Renal cortex interstitium (tissue), 11 donors: ENCODE measurements around the gene IRF9. TPM values are rescaled to one million over a fixed set of nuclear protein-coding genes. Genes with fewer than 3 reads are reported as not detected.
A peak's percentile ranks its signal among the peaks of the same experiment; 100 is the strongest.
"Not testable (repeated sequence)": the region's sequence is repeated elsewhere in the genome, so short reads cannot be mapped to it uniquely, and the experiment has no call there.

Source experiments
- DNase-seq, 11 donors: peaks; one replicate each; pipeline ENCODE4 v3.0.0-alpha.2; 2013; ENCODE audit warnings: low read depth in 9 of 11, low spot score in 4 of 11; ENCODE audit errors: extremely low read depth in 1 of 11
- polyA plus RNA-seq, 3 donors: library from polyadenylated mRNA; unstranded; fragments of 120-200 nt; gene quantifications; one replicate each; pipeline ENCODE4 v1.2.1, GENCODE V29; 2013; ENCODE audit not compliant: insufficient read length in 3 of 3

IRF9 gene
- polyA plus RNA-seq, 3 donors, result 56.3 to 66.1 (median 58.3) TPM

DNA sequence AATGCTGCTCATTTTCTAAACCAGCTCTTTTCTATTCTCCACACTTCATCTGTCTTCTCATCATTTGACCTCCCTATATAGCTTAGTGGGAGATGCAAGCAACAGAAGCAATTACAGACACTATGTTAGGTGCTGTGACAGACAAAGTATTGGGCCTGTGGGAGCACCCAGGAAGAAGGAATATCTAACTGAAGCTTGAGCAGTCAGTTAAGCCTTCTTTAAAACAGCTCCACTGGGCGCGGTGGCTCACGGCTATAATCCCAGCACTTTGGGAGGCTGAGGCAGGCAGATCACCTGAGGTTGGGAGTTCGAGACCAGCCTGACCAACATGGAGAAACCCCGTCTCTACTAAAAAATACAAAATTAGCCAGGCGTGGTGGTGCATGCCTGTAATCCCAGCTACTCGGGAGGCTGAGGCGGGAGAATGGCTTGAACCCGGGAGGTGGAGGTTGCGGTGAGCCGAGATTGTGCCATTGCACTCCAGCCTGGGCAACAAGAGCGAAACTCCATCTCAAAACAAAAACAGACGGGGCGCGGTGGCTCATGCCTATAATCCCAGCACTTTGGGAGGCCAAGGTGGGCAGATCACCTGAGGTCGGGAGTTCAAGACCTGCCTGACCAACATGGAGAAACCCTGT, 42.3 kb downstream of the IRF9 start:
- not testable (repeated sequence) for DNase-seq

DNA sequence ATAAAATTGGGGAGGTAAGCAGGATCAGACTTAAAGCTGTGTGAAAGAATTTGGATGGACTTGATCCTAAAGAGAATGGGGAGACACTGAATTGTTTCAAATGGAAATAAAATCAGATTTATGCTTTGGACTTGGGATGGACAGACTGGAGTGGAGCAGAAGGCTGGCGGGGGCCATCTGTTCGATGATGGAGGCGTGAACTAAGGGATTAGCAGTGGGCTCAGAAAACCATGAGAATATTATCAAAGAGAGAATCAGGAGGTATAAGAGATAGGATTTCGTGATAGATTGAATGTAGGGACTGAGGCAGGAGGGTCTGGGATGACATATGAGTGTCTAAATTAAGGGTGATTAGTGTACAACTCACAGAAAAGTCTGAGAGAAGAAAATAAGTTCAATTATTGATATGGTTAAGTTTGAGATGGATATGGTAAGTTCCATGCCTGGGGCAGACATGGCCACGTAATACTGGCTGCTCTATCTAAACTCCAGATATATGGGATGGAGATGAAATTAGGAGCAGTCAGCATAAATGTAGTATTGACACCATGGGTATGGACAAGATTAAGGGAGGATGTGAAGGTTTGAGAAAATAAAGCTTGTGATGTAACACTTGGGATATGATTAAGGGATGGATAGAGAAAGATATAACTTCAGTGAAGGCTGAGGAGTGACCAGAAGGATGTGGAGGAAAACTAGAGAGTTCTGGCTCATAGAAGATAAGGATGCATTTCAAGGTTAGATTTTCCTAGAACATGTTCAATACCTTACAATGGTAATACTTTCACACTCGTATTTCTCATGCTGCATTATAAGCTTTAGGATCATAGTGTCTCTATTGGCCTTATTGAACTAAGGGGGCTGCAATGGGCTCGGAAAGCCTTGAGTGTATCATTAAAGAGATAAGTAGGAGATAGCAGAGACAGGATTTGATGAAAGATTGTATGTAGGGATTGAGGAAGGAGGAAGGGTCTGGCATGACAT, 43.4 kb downstream of the IRF9 start:
- DNase-seq, result no peak

DNA sequence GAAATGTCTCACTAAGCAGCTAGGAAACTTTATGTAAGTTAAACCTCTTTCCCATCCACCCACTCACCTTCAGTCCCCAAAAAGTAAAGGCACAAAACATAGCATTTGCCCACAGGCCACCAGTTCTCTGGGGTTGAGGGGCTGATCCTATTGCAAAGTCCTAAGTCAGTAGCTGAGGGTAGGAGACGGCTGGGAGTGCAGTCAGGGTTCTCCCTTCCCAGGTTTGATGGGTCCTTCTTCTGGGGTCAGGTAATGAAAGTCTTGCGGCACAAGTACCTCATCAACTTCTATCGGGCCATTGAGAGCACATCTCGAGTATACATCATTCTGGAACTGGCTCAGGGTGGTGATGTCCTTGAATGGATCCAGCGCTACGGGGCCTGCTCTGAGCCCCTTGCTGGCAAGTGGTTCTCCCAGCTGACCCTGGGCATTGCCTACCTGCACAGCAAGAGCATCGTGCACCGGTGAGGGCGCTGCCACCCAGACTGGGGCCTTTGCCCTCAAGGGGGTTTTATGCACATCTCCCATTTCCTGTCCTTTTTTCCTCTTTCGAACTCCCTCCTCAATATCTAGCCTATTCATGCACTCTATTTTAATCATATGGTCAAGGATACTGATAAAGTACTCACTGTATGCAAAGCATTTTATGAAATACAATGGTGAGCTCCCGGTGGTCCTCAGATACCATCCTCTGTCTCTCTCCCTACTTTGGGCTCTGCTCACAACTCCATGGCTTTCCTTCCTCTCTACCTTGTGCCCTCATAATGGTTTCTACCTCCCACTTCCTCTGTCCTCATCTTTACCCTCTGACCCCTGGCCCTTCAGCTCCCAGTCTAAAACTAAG, 45.4 kb downstream of the IRF9 start:
- no peak for DNase-seq

DNA sequence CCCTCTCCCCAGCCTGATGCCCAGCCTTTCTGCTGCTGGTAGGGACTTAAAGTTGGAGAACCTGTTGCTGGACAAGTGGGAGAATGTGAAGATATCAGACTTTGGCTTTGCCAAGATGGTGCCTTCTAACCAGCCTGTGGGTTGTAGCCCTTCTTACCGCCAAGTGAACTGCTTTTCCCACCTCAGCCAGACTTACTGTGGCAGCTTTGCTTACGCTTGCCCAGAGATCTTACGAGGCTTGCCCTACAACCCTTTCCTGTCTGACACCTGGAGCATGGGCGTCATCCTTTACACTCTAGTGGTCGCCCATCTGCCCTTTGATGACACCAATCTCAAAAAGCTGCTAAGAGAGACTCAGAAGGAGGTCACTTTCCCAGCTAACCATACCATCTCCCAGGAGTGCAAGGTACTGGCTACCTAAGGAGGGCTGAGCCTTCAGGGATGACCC, 46.1 kb downstream of the IRF9 start:
- no peak for DNase-seq

DNA sequence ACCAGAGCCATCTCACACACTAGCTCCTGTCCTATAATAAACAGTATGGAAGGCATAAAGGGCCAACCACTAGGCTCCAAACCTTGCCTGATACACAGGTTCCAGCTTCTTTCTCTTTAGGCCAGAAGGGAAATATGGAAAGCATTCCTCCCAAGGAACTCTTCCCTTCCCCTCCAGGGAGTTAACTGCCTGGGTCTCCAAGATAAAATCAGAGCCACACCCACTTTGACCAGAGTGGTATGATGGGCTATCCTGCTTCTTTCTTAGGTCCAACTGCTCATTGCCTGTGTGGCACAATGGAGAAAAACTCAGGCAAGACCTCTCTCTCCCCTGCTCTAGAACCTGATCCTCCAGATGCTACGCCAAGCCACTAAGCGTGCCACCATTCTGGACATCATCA, 46.6 kb downstream of the IRF9 start:
- no peak for DNase-seq

DNA sequence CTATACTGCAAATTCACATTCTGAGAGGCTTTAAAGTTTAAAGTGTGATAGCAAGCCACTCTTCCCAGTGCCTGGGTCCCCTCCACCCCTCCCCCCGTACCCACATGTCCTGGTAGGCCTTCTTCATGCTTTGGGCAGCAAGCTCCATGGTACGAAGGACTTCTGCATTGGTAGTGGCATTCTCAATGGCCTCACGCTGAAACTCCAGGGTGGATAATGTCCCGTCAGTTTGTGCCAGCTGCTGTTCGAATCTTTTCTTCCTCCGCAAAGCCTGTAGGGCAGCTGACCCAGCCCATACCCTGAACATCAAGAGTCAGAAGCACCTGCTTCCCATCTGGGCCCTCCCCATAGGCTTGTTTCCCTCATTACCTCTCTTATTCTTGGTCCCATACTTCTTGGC, 50.2 kb downstream of the IRF9 start:
- no peak for DNase-seq

DNA sequence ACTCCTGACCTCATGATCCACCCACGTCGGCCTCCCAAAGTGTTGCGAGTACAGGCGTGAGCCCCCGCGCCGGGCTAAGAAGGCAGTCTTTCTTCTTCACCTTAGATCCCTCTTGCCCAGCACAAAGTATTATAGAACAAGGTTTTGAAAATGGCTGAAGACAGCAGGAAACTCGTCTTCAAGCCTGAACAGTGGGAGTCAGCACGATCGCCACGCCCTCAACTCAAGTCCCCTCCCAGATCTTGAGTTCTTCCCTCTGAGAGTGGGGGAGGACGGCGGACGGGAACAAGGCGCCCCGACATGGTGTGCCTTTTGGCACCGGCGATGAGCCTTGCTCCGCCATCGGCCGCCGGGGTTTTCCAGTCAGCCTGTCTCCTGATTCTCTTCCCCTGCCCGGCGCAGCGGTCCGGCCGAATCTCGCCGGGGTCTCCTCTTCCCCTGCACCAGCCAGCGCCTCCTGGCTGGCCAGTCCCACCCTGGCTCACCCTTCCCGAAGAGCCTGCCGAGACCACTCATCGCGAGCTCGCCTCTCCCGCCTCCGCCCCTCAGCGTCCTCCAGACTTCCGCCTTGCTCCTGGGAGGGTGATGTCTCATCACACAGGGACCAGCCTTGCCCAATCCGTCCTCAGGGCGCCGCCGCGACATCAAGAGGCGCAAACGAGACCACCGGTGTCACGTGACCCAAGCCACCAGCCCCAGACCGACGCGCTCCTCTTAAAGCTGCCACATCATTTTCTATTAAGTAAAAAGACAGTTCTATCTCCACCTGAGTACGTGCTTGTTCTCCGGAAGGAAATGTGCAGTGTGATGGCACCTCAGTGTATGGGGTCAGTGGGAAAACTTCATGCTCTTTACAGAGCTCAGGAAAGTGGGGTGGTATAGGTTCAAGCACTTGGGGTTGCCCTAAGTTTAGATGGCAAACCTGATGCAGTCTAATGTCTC, 52.1 kb downstream of the IRF9 start, which contains the start of gene CHMP4A:
Gene CHMP4A (minus strand): TSS at position 565 of the 942 bp plus-strand sequence. CDS start 49 bp downstream, at position 516.
- peak; percentile 87 to 97 (median 94) for DNase-seq

DNA sequence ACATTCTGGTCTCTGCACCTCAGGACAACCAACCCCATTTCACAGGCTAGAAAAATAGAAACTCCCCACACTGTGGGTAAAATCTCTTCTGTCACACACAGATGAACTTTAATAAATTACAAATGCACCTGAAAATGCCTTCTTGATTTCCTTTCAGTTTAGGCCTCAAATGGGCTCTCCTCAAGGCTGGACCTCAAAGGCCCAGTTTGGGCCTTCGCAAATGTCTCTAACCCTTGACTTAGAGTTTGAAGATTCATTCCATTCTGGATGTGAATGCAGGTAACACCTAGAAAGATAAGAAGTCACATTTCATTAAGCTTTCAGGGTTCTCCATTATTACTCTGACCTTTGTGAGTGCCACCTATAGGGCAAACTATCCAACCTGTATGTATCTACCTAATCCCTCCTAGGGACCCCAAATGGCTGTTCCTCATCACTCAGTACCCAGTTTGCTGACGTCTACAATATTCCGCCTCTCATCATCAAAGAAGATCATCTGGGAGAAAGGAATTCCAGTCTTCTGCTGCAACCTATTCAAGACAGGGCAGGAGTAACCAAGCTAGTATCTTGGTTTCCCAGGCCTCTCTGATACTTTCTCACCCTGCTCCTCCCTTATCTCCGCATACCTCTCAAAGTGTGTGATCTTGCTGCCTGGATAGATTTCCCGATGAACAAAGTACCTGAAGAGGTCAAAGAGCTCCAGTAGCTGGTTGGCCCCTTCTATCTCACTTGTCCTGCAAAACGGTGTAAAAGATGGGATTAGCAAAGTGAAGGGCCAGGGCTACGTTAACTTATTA, 53.0 kb downstream of the IRF9 start:
- no peak for DNase-seq

DNA sequence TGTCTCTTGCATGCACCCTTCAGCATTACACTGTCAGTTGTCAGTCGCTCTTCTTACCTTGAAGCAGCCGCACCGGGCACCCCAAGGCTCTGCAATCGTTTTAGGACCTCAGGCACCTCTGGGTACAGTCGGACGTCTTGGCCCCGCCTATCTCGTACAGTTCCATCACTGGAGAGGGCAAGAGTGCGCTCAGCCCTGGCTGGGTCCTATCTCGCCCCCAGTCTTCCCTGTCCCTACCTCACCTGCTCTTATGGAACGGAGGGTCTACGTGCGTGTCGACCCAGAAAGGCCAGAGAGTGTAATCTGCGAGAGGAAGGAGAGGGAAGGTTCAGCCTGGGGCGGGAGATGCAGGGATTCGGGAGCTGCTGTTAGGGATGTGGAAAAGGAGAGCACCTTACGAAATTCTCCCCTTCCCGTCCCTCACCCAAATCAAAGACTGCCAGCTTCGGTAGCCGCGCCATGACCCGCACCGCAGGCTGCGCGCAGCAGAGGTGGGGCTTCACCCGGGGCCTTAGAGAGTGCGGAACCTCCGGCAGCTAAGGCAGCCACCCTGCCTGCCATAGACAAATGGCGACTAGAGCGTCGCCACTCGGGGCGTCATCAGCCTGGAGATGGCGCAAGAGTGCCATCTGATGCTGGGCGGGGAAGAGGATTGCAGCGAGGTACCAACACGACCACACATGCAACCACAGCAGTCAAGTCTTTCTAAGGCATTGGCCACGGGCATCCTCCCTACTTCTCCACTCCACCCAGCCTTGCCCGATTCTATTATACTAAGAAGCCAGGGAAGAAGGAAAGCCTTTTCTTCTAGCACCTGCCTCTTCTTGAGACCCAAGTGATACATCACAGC, 54.7 kb downstream of the IRF9 start, which contains the start of gene MDP1:
Gene MDP1 (minus strand): TSS at position 572 of the 850 bp plus-strand sequence. CDS start 111 bp downstream, at position 461.
- peak; percentile 67 to 88 (median 79) for DNase-seq

Other genes with a start within 250 kb of the IRF9 start
- gene DHRS4, start 207.5 kb upstream of the IRF9 start, polyA plus RNA-seq, result 10 to 100 TPM; 51.6 to 63.2 (median 58.2) TPM
- gene DHRS4L2, start 172.3 kb upstream of the IRF9 start, polyA plus RNA-seq, result 10 to 100 TPM; 34.9 to 40.4 (median 35.4) TPM
- 1 to 10 TPM; 1.5 to 3.7 (median 2.7) TPM for gene CARMIL3, start 109.3 kb upstream of the IRF9 start, polyA plus RNA-seq
- gene CPNE6, start 89.7 kb upstream of the IRF9 start, polyA plus RNA-seq, result not detected
- gene PCK2, start 67.0 kb upstream of the IRF9 start, polyA plus RNA-seq, result 10 to 100 TPM; 28.9 to 37.3 (median 34.4) TPM
- 10 to 100 TPM; 72.3 to 85.0 (median 80.7) TPM for gene DCAF11, start 46.5 kb upstream of the IRF9 start, polyA plus RNA-seq
- gene NRL, start 46.3 kb upstream of the IRF9 start, polyA plus RNA-seq, result 1 to 10 TPM; 1.5 to 2.7 (median 2.4) TPM
- 1 to 10 TPM in 1 of 3 donors, under 1 TPM in 2; 0.56 to 1.6 (median 0.79) TPM for gene FITM1, start 30.6 kb upstream of the IRF9 start, polyA plus RNA-seq
- gene PSME1, start 25.1 kb upstream of the IRF9 start, polyA plus RNA-seq, result 100 to 1,000 TPM; 198 to 220 (median 199) TPM
- gene EMC9, start 19.7 kb upstream of the IRF9 start, polyA plus RNA-seq, result 10 to 100 TPM; 18.4 to 21.1 (median 20.2) TPM
- gene PSME2, start 14.7 kb upstream of the IRF9 start, polyA plus RNA-seq, result 100 to 1,000 TPM; 150 to 170 (median 152) TPM
- 10 to 100 TPM; 45.5 to 59.5 (median 50.4) TPM for gene RNF31, start 13.8 kb upstream of the IRF9 start, polyA plus RNA-seq
- 10 to 100 TPM; 64.2 to 76.7 (median 67.2) TPM for gene REC8, start 10.8 kb downstream of the IRF9 start, polyA plus RNA-seq
- gene IPO4, start 27.6 kb downstream of the IRF9 start, polyA plus RNA-seq, result 10 to 100 TPM; 32.8 to 42.1 (median 40.5) TPM
- gene TM9SF1, start 34.2 kb downstream of the IRF9 start, polyA plus RNA-seq, result 10 to 100 TPM; 36.6 to 50.8 (median 47.1) TPM
- gene TSSK4, start 44.4 kb downstream of the IRF9 start, polyA plus RNA-seq, result 10 to 100 TPM in 1 of 3 donors, 1 to 10 TPM in 2; 4.8 to 11.6 (median 6.8) TPM
- 10 to 100 TPM; 56.1 to 58.4 (median 56.9) TPM for gene CHMP4A, start 52.2 kb downstream of the IRF9 start, polyA plus RNA-seq
- 10 to 100 TPM; 10.2 to 17.3 (median 13.5) TPM for gene MDP1, start 54.8 kb downstream of the IRF9 start, polyA plus RNA-seq
- gene NEDD8, start 71.1 kb downstream of the IRF9 start, polyA plus RNA-seq, result 100 to 1,000 TPM; 198 to 251 (median 250) TPM
- gene GMPR2, start 71.7 kb downstream of the IRF9 start, polyA plus RNA-seq, result 100 to 1,000 TPM; 107 to 128 (median 115) TPM
- gene TINF2, start 81.4 kb downstream of the IRF9 start, polyA plus RNA-seq, result 10 to 100 TPM; 52.8 to 65.8 (median 61.6) TPM
- 1 to 10 TPM; 1.6 to 2.1 (median 2.0) TPM for gene TGM1, start 101.9 kb downstream of the IRF9 start, polyA plus RNA-seq
- gene RABGGTA, start 110.3 kb downstream of the IRF9 start, polyA plus RNA-seq, result 10 to 100 TPM; 20.0 to 25.3 (median 23.5) TPM
- 10 to 100 TPM; 31.4 to 61.9 (median 37.9) TPM for gene DHRS1, start 138.5 kb downstream of the IRF9 start, polyA plus RNA-seq
- 10 to 100 TPM; 25.8 to 28.5 (median 26.7) TPM for gene NOP9, start 138.6 kb downstream of the IRF9 start, polyA plus RNA-seq
- 10 to 100 TPM; 24.6 to 28.8 (median 26.5) TPM for gene CIDEB, start 146.7 kb downstream of the IRF9 start, polyA plus RNA-seq
- gene LTB4R2, start 148.9 kb downstream of the IRF9 start, polyA plus RNA-seq, result 1 to 10 TPM; 3.4 to 4.3 (median 3.7) TPM
- gene LTB4R, start 150.2 kb downstream of the IRF9 start, polyA plus RNA-seq, result 1 to 10 TPM; 4.1 to 6.8 (median 5.6) TPM
- gene ADCY4, start 173.8 kb downstream of the IRF9 start, polyA plus RNA-seq, result 10 to 100 TPM; 15.7 to 25.1 (median 21.6) TPM
- gene RIPK3, start 178.7 kb downstream of the IRF9 start, polyA plus RNA-seq, result 1 to 10 TPM; 2.5 to 4.5 (median 3.1) TPM
- gene NFATC4, start 206.9 kb downstream of the IRF9 start, polyA plus RNA-seq, result 10 to 100 TPM; 58.4 to 95.5 (median 74.1) TPM
- gene NYNRIN, start 237.7 kb downstream of the IRF9 start, polyA plus RNA-seq, result 10 to 100 TPM; 47.5 to 60.0 (median 47.8) TPM